HG02885 (cell line): ENCODE data around the gene NAALADL1.

Source experiments
- ATAC-seq: cut with Tn5 transposase; IDR thresholded peaks from one replicate; pipeline ENCODE4 v1.9.1; 2021; ENCODE audit warnings: mild to moderate bottlenecking; ENCODE audit not compliant: unreplicated experiment, poor library complexity

NAALADL1 gene, protein sequence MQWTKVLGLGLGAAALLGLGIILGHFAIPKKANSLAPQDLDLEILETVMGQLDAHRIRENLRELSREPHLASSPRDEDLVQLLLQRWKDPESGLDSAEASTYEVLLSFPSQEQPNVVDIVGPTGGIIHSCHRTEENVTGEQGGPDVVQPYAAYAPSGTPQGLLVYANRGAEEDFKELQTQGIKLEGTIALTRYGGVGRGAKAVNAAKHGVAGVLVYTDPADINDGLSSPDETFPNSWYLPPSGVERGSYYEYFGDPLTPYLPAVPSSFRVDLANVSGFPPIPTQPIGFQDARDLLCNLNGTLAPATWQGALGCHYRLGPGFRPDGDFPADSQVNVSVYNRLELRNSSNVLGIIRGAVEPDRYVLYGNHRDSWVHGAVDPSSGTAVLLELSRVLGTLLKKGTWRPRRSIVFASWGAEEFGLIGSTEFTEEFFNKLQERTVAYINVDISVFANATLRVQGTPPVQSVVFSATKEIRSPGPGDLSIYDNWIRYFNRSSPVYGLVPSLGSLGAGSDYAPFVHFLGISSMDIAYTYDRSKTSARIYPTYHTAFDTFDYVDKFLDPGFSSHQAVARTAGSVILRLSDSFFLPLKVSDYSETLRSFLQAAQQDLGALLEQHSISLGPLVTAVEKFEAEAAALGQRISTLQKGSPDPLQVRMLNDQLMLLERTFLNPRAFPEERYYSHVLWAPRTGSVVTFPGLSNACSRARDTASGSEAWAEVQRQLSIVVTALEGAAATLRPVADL

DNA sequence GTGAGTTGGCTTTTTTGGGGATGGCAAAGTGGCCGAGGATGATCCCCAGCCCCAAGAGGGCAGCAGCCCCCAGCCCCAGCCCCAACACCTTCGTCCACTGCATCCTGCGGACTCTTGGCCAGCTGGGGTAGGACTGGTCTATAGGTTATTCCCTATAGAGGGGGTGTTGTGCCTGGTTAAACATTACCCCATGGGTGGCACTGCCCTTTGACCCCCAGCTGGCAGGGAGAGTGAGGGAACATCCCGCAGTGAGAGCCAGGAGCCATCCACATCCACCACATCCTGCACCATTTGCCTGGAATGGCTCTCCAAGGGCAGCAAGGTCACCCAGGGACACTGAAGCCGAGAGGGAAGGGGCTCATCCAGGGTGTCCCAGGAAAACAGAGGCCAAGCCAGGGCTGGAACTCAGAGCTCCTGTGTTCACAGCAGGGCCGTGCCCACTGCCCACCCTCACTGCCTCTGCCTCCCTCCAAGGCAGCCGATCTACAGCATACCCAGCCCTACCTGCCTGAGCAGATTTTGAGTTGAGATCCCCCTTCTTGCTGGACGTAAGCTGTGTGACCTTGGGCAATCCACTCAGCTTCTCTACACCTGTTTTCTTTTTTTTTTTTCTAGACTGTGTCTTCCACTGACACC is at the start of gene NAALADL1:
NAALADL1 (minus strand) TSS at position 135 of the 636 bp plus-strand sequence; CDS start at position 103, 32 bp downstream.
- no peak for ATAC-seq

DNA sequence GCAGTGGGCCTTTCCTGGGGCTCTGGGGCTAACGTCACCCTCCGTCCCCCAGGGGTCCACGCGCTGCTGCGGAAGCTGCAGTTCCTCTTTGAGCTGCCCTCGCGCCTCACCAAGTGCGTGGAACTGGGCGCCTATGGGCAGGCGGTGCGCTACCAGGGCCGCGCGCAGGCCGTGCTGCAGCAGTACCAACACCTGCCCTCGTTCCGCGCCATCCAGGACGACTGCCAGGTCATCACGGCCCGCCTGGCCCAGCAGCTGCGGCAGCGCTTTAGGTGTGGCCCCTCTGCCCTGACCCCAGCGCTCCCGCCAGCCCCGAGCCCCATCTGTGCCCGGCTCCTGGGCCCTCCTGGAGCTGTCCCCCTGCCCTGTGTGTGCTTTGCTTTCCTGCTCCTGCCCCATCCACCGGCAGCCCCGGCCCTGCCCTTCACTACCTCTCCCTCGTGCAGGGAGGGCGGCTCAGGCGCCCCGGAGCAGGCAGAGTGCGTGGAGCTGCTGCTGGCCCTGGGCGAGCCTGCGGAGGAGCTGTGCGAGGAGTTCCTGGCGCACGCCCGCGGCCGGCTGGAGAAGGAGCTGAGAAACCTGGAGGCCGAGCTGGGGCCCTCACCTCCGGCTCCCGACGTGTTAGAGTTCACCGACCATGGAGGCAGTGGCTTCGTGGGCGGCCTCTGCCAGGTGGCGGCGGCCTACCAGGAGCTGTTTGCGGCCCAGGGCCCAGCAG is 49.6 kb upstream of the NAALADL1 start:
- ATAC-seq: no peak

DNA sequence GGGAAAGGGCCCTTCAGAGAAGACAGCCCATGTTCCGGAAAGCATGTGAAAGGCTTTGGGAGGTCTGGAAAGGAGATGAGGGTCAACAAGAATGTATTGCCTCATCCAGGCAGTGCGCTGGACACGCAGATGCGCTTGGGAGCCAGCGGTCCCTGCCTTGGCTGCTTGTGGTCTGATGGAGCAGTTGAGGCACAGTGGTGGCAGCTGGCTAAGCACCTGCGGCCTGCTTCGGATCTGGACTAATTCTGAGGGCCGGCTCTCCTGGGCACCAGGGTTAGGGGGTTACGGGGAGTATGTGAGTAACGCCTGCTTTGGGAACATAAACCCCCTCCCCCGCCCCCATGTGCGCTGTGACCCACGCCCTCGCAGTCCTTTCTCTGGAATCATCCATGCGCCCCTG is 48.7 kb upstream of the NAALADL1 start:
- no peak for ATAC-seq

DNA sequence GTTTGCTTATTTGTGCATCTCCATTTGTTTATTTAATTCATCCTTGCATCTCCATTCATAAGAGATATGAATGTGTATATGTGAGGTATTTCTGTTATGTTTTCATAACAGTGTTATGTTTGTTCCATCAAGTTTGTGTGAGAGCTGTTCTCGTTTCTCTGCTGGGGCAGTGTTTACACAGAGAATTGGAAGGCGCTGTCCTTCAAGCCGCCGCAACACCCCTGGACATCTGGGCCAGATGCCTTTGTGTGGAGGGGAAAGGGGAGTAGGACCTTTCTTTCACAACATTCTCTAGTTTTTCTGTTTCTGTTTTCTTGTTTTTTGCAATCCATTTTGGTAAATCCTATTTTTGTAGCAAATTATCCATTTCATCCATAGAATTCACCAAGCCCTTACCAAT is 46.3 kb upstream of the NAALADL1 start:
- no peak for ATAC-seq

DNA sequence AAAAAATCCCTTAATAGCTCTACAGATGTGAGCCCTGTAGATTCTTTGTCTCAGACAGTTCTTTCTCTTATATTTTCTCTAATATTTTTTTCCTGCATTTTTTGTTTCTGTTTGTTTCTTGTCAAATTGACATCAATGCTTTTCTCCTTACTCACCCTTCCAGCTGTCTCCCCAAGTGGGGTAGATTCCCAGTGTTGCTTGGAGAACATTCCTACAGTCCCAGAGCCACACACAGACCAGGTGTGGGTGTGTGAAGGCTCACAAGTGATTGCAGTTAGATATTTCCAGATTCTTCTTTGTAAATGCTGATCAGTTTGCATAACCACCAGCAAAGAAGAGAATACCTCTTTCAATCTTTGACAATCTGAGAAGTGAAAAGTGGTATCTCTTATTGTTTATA is 45.1 kb upstream of the NAALADL1 start:
- no peak for ATAC-seq

DNA sequence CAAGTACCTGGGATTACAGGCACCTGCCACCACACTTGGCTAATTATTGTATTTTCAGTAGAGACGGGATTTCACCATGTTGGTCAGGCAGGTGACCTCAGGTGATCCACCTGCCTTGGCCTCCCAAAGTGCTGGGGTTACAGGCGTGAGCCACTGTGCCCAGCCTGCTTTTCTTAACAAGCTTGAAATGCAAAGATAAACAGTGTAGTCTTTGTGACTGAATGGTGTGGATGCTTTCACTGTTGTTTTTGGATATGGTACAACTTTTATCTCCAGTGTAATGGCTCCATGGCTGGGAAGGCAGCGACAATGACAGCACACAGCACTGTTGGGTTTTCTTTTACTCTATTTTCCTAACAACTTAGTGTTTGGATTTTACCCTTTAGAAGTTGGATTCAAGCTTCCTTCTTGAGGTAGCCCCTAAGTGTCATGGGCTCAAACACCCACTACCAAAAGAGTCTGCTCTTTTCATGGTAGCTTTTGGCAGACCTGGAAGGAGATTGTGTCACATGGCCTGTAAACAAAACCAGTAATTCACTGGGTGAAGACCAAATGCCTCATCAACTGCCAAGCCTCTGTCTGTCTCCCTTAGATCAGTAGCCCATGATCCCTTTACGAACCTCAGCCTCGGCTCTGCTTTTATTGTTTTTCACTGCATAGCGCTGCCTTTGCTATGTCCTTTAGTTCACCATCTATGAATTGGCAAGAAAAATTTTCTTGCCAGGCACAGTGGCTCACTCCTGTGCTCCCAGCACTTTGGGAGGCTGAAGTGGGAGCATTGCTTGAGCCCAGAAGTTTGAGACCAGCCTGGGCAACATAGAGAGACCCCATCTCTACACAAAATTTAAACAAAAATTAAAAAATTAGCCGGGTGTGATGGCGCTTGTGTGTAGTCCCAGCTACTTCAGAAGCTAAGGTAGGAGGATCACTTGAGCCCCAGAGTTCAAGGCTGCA is 44.1 kb upstream of the NAALADL1 start:
- no peak for ATAC-seq

DNA sequence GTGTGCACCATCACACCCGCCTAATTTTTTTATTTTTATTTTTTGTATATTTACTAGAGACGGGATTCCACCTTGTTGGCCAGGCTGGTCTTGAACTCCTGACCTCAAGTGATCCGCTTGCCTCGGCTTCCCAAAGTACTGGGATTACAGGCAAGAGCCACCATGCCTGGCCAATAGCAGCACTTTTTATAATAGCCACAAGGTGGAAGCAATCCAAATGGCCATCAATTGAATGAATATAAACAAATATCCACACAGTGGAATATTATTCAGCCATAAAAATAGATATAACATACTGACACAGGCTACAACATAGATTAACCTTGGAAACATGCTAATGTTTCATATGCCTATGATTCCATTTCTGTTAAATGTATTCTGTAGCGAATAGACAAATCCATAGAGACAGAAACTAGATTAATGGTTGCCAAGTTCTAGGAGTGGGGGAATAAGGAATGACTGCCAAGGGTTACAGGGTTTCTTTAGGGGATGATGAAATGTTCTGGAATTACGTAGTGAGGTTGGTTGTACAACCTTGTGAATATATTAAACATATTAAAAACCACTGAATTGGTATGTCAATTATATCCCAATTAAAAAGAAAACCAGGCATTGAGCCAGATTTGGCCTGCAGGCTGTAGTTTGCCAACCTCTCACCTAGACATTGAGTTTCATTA is 42.5 kb upstream of the NAALADL1 start:
- no peak for ATAC-seq

DNA sequence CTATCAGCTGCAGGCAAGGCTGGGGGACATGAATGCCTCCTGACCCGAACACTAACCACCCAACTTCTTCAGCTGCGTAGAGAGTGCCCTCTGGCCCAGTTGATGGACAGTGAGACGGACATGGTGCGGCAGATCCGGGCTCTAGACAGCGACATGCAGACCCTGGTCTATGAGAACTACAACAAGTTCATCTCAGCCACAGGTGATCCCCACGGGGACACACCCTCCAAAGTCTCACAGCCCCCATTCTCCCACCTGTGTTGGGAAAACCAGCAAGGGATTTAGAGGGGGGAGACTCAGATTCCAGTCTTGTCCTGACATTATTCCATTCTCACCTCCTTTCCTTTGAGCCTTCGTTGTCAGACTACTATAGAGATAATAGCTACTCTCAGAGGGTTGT is 38.6 kb upstream of the NAALADL1 start:
- no peak for ATAC-seq

DNA sequence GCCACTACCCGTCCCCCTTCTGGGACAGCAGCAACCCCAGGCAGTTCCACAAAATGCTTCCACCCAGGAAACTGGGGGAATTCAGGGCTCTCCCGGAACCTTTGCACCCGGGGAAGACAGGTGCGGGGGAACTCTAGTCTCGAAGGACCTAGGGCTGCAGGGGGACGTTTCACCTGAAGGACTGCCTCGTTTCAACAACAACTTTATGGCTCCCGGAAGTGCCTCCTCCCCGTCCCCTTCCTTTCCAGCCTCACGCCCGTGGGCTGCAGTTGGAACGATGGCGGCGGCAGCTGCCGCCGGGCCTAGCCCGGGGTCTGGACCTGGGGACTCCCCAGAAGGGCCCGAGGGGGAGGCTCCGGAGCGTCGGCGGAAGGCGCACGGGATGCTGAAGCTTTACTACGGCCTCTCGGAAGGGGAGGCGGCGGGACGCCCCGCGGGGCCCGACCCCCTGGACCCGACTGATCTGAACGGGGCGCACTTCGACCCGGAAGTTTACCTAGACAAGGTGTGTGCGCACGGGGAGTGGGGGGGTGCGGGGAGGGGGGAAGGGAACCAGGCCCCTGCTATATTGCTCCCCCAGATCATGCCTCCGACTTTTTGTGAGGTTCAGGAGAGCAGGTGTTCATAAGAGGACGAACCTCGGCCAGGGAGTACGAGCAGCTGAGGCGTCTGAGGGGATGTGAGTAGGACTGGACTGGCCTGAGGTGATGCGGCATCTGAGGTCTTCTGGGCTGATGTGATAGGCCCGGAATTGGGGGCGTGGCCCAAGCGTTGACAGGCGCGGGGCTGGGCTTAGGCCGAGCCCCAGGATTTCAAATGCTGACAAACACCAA is 37.8 kb upstream of the NAALADL1 start, which contains the start of gene VPS51:
VPS51 (plus strand) TSS at position 241 of the 833 bp plus-strand sequence; CDS start at position 278, 37 bp downstream.
- peak; percentile 88 for ATAC-seq

DNA sequence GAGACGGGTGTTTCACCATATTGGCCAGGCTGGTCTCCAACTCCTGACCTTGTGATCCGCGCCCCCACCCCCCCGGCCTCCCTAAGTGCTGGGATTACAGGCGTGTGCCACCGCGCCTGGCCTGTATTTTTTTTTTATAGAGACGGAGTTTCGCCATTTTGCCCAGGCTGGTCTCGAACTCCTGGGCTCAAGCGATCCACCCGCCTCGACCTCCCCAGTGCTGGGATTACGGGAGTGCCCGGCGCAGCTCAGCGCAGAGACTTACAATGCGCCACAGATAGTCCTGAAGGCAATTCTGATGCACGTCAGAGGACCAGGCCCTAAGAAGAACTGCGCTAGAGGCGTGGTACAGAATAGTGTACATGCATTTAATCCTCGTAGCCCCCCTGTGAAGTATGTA is 37.1 kb upstream of the NAALADL1 start:
- no peak for ATAC-seq

DNA sequence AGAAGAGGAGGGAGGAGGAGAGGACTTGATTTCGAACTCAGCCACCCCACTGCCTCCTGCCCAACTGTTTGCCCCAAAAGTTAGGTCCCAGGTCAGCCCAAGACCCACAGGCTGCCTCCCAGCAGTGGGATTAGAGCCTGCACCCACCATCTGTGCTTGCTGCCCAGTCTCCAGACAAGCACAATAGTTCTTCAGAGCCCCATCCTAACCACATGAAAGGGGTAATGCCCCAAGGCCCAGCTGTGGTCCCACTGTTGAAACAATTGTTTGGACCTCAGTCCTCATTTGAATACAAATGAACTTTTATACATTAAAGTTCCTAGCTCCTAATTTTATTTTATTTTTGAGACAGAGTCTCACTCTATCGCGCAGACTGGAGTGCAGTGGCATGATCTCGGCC is 32.3 kb upstream of the NAALADL1 start:
- no peak for ATAC-seq

DNA sequence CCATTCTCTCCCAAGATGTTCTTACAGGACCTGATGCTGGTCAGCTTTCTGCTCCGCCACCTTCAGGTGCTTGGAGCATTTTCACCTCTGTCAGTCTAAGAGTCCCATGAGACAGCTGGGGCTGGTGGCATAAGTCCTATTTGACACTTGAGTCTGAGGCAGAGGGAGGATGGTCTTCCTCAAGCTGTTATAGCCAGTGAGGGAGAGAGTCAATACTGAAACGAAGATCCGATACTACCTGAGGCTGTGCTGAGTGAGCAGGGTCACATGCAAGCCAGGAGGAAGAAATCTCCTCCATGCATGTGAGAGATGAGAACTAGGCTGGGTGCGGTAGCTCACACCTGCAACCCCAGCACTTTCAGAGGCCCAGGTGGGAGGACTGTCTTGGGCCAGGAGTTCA is 31.3 kb upstream of the NAALADL1 start:
- ATAC-seq: no peak

DNA sequence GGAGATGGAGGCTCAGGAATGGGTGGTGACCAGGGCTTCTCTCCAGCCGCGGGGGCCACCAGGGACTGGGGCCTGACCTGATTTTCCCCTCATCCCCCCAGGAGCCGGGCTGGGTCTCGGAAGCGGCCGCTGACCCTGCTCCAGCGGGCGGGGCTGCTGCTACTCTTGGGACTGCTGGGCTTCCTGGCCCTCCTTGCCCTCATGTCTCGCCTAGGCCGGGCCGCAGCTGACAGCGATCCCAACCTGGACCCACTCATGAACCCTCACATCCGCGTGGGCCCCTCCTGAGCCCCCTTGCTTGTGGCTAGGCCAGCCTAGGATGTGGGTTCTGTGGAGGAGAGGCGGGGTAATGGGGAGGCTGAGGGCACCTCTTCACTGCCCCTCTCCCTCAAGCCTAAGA is 29.5 kb upstream of the NAALADL1 start:
- no peak for ATAC-seq

DNA sequence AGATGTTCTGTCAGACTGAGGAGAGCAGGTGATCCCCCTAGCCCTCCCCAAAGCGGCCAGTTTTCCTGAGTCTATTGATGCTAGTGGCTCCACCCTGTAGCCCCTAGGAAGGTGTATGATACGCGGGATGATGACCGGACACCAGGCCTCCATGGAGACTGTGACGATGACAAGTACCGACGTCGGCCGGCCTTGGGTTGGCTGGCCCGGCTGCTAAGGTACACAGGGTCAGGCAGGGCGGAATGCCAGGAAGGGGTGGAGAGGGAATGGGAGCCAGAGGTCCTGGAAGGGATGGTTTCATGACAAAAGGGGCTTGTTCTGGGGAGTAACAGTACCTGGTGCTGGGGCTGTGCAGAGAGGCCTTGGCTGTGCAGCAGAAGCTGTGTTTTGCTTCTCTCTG is 28.9 kb upstream of the NAALADL1 start:
- ATAC-seq: no peak

DNA sequence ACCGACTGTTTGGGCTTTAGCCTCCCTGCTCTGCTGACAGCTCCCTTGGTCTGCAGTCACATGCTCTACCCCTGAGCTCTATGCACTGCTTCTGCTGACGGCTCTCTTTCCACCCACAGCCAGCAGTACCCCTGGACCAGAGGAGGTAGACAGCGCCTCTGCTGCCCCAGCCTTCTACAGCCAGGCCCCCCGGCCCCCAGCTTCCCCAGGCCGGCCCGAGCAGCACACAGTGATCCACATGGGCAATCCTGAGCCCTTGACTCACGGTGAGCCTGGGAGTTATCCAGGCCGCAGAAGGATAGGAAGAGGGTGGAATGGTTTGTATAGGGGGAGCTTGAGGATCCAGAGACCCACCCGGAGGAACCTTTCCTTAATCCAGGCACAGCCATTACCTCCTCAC is 28.5 kb upstream of the NAALADL1 start:
- no peak for ATAC-seq

DNA sequence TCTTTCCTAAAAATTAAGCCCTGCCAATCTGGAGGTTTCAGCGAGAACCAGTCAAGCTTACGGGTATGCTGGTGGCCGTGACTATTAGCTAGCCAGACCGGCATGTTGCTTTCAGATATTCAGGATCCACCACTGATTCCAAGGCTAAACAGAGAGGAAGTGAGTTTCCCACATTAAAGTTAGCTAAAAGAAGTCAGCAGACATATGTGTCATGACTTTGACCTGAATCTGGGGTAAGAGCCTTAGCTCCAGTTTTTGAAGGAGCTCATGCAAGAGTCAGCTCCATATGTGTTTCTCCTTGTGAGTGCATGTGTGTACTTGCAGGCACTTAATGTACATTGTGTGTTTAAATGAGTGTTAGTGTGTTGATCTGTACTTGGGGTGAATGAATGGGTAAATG is 27.1 kb upstream of the NAALADL1 start:
- no peak for ATAC-seq

DNA sequence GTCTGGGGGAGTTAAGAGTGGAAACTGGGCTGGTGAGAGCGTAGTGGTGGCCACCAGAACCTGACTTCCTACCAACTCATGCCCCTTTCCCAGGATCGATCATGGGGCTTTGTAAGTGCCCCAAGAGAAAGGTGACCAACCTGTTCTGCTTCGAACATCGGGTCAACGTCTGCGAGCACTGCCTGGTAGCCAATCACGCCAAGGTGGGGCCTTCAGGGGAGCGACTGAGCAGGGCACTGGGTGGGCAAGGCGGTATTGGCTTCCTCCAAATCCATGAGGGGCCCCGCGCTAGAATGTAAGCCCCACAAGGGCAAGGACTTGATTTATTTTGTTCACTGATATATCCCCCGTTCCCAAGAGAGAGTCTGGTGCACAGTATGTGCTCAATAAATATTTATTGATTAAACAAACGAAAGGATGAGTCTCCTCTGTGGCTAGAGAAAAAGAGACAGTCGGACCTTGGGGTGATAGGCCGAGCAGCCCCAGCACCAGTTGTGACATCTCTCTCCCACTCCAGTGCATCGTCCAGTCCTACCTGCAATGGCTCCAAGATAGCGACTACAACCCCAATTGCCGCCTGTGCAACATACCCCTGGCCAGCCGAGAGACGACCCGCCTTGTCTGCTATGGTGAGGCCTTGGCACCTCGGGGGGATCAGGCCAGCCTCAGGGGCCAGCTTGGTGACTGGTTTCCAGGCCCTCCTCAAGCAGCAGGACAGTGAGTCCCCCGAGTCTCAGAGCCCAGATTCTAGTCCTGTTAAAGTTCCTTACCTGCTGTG is 26.4 kb upstream of the NAALADL1 start:
- no peak for ATAC-seq
